ENCODE results near the gene CCL19.

GRCh38 chr9:34717996-34718614, 27.0 kb upstream of the CCL19 start:
- TF ChIP-seq, protein P1, sequence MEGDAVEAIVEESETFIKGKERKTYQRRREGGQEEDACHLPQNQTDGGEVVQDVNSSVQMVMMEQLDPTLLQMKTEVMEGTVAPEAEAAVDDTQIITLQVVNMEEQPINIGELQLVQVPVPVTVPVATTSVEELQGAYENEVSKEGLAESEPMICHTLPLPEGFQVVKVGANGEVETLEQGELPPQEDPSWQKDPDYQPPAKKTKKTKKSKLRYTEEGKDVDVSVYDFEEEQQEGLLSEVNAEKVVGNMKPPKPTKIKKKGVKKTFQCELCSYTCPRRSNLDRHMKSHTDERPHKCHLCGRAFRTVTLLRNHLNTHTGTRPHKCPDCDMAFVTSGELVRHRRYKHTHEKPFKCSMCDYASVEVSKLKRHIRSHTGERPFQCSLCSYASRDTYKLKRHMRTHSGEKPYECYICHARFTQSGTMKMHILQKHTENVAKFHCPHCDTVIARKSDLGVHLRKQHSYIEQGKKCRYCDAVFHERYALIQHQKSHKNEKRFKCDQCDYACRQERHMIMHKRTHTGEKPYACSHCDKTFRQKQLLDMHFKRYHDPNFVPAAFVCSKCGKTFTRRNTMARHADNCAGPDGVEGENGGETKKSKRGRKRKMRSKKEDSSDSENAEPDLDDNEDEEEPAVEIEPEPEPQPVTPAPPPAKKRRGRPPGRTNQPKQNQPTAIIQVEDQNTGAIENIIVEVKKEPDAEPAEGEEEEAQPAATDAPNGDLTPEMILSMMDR (conservative IDR thresholded peaks at IDR 0.05; ENCODE audit: low read depth, low read length), result no peak
- no peak for TF ChIP-seq EZH2phosphoT487 (IDR thresholded peaks at IDR 0.05; ENCODE audit: borderline replicate concordance, low read length)
